Chondrocyte (in vitro differentiated cells): ENCODE results near the gene SLC35F4. TPM values are rescaled to one million over a fixed set of nuclear protein-coding genes. Genes with fewer than 3 reads are reported as not detected.
A peak's percentile ranks its signal among the peaks of the same experiment; 100 is the strongest.

Source experiments
- DNase-seq: peaks from one replicate; pipeline ENCODE4 v3.0.0; 2021; ENCODE audit warnings: mixed read lengths, low spot score
- H3K27ac Mint-ChIP-seq: one replicate; pipeline ENCODE4 v1.8.0; 2021; ENCODE audit warnings: mild to moderate bottlenecking, moderate library complexity, mixed read lengths; ENCODE audit not compliant: unreplicated experiment
- H3K27me3 Mint-ChIP-seq: 2 replicates; pipeline ENCODE4 v1.8.0; 2021; ENCODE audit warnings: low read depth, mixed read lengths
- H3K36me3 Mint-ChIP-seq: 2 replicates; pipeline ENCODE4 v1.8.0; 2021; ENCODE audit warnings: low read depth, mixed read lengths
- H3K4me1 Mint-ChIP-seq: 2 replicates; pipeline ENCODE4 v1.8.0; 2021; ENCODE audit warnings: low read depth, mild to moderate bottlenecking, mixed read lengths
- H3K4me3 Mint-ChIP-seq: one replicate; pipeline ENCODE4 v1.8.0; 2021; ENCODE audit warnings: mild to moderate bottlenecking, moderate library complexity, mixed read lengths; ENCODE audit not compliant: unreplicated experiment
- H3K9me3 Mint-ChIP-seq: 2 replicates; pipeline ENCODE4 v1.8.0; 2021; ENCODE audit warnings: low read depth, mixed read lengths
- total RNA-seq: library from RNA; stranded (reverse); gene quantifications from 3 replicates; pipeline ENCODE4 v1.2.1, GENCODE V29; 2021
- TF ChIP-seq, protein P1 (sequence below): fragments of 200-600 bp; sonication (generic); IDR thresholded peaks from 2 replicates; pipeline ENCODE4 v1.5.0; 2021; ENCODE audit warnings: antibody characterized with exemption, mild to moderate bottlenecking, moderate library complexity

SLC35F4 gene
- total RNA-seq, 1 donor from 2014 or later = not detected

DNA sequence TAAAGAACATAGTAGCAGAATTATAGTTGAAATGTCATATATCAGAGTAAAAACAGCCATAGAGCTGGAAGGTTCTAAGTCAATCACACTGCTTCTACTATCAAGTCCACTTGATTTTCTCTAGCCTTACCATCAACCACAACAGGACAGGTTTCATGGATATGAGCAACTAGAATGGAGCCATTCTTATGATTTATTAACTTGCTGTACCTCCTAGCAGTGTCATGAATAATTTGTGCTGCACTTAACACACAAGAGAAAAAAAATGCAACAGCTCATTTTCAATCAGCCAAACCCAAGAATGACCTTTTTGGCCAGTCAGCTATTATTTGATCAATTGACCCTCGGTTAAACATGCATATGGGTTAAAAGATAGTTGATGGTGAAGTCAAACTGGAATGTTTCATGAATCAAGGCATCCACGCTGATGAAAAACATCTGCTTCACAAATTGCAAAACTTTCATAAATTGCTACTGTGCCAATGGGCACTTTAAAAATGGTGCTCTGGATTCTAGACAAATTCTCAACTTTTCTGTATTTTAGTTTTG, 316.8 kb downstream of the SLC35F4 start:
- Mint-ChIP-seq H3K27ac (no peak overlapping the region), H3K4me3 (no peak overlapping the region), H3K27me3 (no peaks in the 10 kb centered on the region), H3K4me1 (no peaks in the 10 kb centered on the region), H3K9me3 (peaks cover 11% of the 10 kb centered on the region), H3K36me3 (no peaks in the 10 kb centered on the region)
- no peak for DNase-seq
- TF ChIP-seq, protein P1, sequence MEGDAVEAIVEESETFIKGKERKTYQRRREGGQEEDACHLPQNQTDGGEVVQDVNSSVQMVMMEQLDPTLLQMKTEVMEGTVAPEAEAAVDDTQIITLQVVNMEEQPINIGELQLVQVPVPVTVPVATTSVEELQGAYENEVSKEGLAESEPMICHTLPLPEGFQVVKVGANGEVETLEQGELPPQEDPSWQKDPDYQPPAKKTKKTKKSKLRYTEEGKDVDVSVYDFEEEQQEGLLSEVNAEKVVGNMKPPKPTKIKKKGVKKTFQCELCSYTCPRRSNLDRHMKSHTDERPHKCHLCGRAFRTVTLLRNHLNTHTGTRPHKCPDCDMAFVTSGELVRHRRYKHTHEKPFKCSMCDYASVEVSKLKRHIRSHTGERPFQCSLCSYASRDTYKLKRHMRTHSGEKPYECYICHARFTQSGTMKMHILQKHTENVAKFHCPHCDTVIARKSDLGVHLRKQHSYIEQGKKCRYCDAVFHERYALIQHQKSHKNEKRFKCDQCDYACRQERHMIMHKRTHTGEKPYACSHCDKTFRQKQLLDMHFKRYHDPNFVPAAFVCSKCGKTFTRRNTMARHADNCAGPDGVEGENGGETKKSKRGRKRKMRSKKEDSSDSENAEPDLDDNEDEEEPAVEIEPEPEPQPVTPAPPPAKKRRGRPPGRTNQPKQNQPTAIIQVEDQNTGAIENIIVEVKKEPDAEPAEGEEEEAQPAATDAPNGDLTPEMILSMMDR = no peak

DNA sequence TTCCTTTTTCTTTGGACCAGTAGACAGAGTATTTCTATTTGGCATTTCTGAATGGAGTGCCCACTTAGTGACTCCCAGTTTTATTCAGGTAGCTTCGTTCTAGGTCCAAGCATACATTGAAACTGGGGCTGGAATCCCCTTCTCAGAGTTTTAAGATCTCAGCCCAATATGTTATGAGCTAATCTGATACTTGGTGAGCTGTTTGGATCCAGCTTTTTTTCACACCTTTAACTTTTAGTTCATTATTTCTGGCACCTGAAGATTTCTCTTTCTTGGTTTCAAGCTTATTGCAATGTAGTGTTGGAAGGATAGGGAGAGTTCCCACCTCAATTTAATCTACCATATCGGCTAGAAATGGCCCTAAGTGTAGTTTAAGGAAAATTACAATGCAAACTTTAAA, 318.8 kb downstream of the SLC35F4 start:
- no peak overlapping the region for H3K4me3 Mint-ChIP-seq

DNA sequence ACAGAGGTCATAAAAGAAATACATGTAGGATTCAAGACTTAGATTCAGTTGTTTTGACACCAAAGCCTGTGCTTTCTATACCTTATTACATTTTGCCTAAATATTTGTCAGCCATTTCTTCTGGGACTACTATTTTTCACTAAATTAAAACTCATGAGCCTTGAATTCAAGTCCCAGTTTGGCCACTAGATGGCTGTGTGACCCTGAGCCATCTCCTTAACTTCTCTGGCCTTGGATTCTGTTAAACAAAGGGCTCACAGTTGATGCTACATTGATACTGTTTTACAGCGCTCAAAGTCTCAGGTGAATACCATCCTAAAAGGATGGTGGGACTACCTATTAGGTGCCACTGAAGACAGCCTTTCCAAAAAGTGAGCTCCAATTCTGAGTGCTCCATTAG, 332.7 kb downstream of the SLC35F4 start:
- H3K27me3 Mint-ChIP-seq = peaks cover 5% of the 10 kb centered on the region
- no peak overlapping the region for H3K4me3 Mint-ChIP-seq
- no peaks in the 10 kb centered on the region for H3K36me3 Mint-ChIP-seq
- no peaks in the 10 kb centered on the region for H3K9me3 Mint-ChIP-seq
- TF ChIP-seq, protein P1 = peak; percentile 53
- no peak for DNase-seq
- no peaks in the 10 kb centered on the region for H3K4me1 Mint-ChIP-seq
- no peak overlapping the region for H3K27ac Mint-ChIP-seq

More for the DNA sequence above, 318.8 kb downstream of the SLC35F4 start:
- Mint-ChIP-seq H3K4me1 (no peaks in the 10 kb centered on the region), H3K27me3 (no peaks in the 10 kb centered on the region), H3K36me3 (peaks cover 4% of the 10 kb centered on the region), H3K9me3 (peaks cover 20% of the 10 kb centered on the region), H3K27ac (no peak overlapping the region)
- no peak for DNase-seq
- TF ChIP-seq, protein P1 = no peak

DNA sequence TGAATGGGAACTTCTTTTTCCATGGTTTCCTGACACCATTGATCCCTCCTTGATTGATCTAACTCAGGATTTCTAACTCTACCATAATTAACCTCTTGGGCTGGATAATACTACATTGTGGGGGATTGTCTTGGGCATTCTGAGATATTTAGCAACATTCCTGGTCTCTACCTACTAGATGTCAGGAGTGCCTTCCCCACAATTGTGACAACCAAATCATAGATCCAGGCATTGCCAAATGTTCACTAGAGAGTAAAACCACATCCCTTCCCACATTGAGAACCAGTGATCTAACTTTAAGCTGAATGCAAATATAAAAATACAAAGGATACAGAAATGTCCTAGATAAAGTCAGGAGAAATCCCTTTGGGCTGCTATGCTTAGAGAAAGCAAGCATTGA, 335.3 kb downstream of the SLC35F4 start:
- Mint-ChIP-seq H3K9me3 (peaks cover 6% of the 10 kb centered on the region), H3K27ac (no peak overlapping the region), H3K4me3 (no peak overlapping the region), H3K4me1 (no peaks in the 10 kb centered on the region), H3K27me3 (peaks cover 5% of the 10 kb centered on the region), H3K36me3 (no peaks in the 10 kb centered on the region)
- no peak for DNase-seq
- TF ChIP-seq, protein P1 = no peak

DNA sequence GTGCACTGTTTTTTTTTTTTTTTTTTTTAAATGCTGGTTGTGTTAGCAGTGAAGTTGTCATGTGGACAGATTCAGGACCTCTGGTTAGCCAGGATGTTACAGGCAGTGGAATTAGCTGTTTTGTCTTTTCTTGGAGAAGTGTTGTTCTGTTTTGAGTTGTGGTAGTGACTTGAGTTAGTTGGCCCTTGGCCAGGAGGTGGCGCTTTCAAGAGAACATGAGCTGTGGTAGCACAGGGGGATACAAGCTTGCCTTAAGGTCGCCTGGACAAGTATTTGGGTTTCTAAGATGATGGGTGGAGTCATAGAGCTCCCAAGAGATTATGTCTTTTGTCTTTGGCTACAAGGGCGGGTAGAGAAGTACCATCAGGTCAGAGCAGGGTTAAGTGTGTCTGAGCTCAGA, 338.9 kb downstream of the SLC35F4 start:
- TF ChIP-seq, protein P1 = no peak
- Mint-ChIP-seq H3K27ac (no peak overlapping the region), H3K4me3 (no peak overlapping the region), H3K9me3 (peaks cover 27% of the 10 kb centered on the region), H3K36me3 (no peaks in the 10 kb centered on the region), H3K4me1 (no peaks in the 10 kb centered on the region), H3K27me3 (peaks cover 5% of the 10 kb centered on the region)
- no peak for DNase-seq
